ENCODE measurements around the gene CHRDL2.
A peak's percentile ranks its signal among the peaks of the same experiment; 100 is the strongest.

CHRDL2 gene

GRCh38 chr11:74731301-74732094 lies at the start of gene CHRDL2:
Gene CHRDL2, minus strand, starts transcription at chr11:74731426. Its CDS starts 538 bp downstream, at chr11:74730888.
- no peaks in the 10 kb centered on the region for H3K36me3 ChIP-seq (ENCODE audit: insufficient read depth, insufficient read length, low read length)
- H3K9ac ChIP-seq (ENCODE audit: insufficient read length, low read depth), result peak within 1 kb of the TSS; percentile 74
- peaks cover 2% of the 10 kb centered on the region for H3K4me1 ChIP-seq (ENCODE audit: insufficient read depth, insufficient read length)
- peak within 1 kb of the TSS; percentile 49 for H3K4me3 ChIP-seq (ENCODE audit: insufficient read length, low read depth)
- no peaks in the 10 kb centered on the region for H3K9me3 ChIP-seq (ENCODE audit: insufficient read depth, low read length)
- DNase-seq (ENCODE audit: low read depth, low spot score), result no peak
- H3K27me3 ChIP-seq (ENCODE audit: insufficient read depth, insufficient read length), result peaks cover 63% of the 10 kb centered on the region
- TF ChIP-seq YY1 (IDR thresholded peaks at IDR 0.05; ENCODE audit: insufficient read depth, insufficient read length) (no peak), SUZ12 (IDR thresholded peaks at IDR 0.05; ENCODE audit: extremely low read depth, insufficient read depth, insufficient read length) (no peak)

- Histone ChIP-seq H3K9me3 (ENCODE audit: insufficient read depth, low read length) (no peaks in the 10 kb centered on the region), H3K27me3 (ENCODE audit: insufficient read depth, insufficient read length) (no peaks in the 10 kb centered on the region), H3K36me3 (ENCODE audit: insufficient read depth, insufficient read length, low read length) (no peaks in the 10 kb centered on the region), H3K9ac (ENCODE audit: insufficient read length, low read depth) (no peak overlapping the region), H3K4me1 (ENCODE audit: insufficient read depth, insufficient read length) (no peaks in the 10 kb centered on the region), H3K4me3 (ENCODE audit: insufficient read length, low read depth) (no peak overlapping the region)
- TF ChIP-seq ZNF274 (IDR thresholded peaks at IDR 0.05; ENCODE audit: low read depth, low read length) (no peak), YY1 (IDR thresholded peaks at IDR 0.05; ENCODE audit: insufficient read depth, insufficient read length) (no peak), SUZ12 (IDR thresholded peaks at IDR 0.05; ENCODE audit: extremely low read depth, insufficient read depth, insufficient read length) (no peak)
- no peak for DNase-seq (ENCODE audit: low read depth, low spot score)
These were observed 49.2 kb upstream of the CHRDL2 start for GRCh38 chr11:74780248-74781005.

- DNase-seq (ENCODE audit: low read depth, low spot score), result no peak
- Histone ChIP-seq H3K36me3 (ENCODE audit: insufficient read depth, insufficient read length, low read length) (no peaks in the 10 kb centered on the region), H3K4me1 (ENCODE audit: insufficient read depth, insufficient read length) (no peaks in the 10 kb centered on the region), H3K4me3 (ENCODE audit: insufficient read length, low read depth) (no peak overlapping the region), H3K27me3 (ENCODE audit: insufficient read depth, insufficient read length) (no peaks in the 10 kb centered on the region), H3K9me3 (ENCODE audit: insufficient read depth, low read length) (no peaks in the 10 kb centered on the region), H3K9ac (ENCODE audit: insufficient read length, low read depth) (no peak overlapping the region)
- TF ChIP-seq YY1 (IDR thresholded peaks at IDR 0.05; ENCODE audit: insufficient read depth, insufficient read length), result no peak
- TF ChIP-seq ZNF274 (IDR thresholded peaks at IDR 0.05; ENCODE audit: low read depth, low read length), result no peak
- no peak for TF ChIP-seq SUZ12 (IDR thresholded peaks at IDR 0.05; ENCODE audit: extremely low read depth, insufficient read depth, insufficient read length)
These were observed 47.4 kb upstream of the CHRDL2 start for GRCh38 chr11:74778581-74778980.

GRCh38 chr11:74777877-74778276 lies 46.7 kb upstream of the CHRDL2 start:
- DNase-seq (ENCODE audit: low read depth, low spot score), result no peak
- H3K4me3 ChIP-seq (ENCODE audit: insufficient read length, low read depth), result no peak overlapping the region
- no peak overlapping the region for H3K9ac ChIP-seq (ENCODE audit: insufficient read length, low read depth)
- no peaks in the 10 kb centered on the region for H3K27me3 ChIP-seq (ENCODE audit: insufficient read depth, insufficient read length)
- H3K9me3 ChIP-seq (ENCODE audit: insufficient read depth, low read length), result no peaks in the 10 kb centered on the region
- no peaks in the 10 kb centered on the region for H3K36me3 ChIP-seq (ENCODE audit: insufficient read depth, insufficient read length, low read length)
- H3K4me1 ChIP-seq (ENCODE audit: insufficient read depth, insufficient read length), result no peaks in the 10 kb centered on the region
- TF ChIP-seq YY1 (IDR thresholded peaks at IDR 0.05; ENCODE audit: insufficient read depth, insufficient read length) (no peak), ZNF274 (IDR thresholded peaks at IDR 0.05; ENCODE audit: low read depth, low read length) (no peak), SUZ12 (IDR thresholded peaks at IDR 0.05; ENCODE audit: extremely low read depth, insufficient read depth, insufficient read length) (no peak)

- TF ChIP-seq SUZ12 (IDR thresholded peaks at IDR 0.05; ENCODE audit: extremely low read depth, insufficient read depth, insufficient read length), result no peak
- no peak for TF ChIP-seq YY1 (IDR thresholded peaks at IDR 0.05; ENCODE audit: insufficient read depth, insufficient read length)
- TF ChIP-seq ZNF274 (IDR thresholded peaks at IDR 0.05; ENCODE audit: low read depth, low read length), result no peak
- H3K4me3 ChIP-seq (ENCODE audit: insufficient read length, low read depth), result no peak overlapping the region
- H3K9me3 ChIP-seq (ENCODE audit: insufficient read depth, low read length), result no peaks in the 10 kb centered on the region
- no peak overlapping the region for H3K9ac ChIP-seq (ENCODE audit: insufficient read length, low read depth)
- DNase-seq (ENCODE audit: low read depth, low spot score), result no peak
- no peaks in the 10 kb centered on the region for H3K36me3 ChIP-seq (ENCODE audit: insufficient read depth, insufficient read length, low read length)
- H3K27me3 ChIP-seq (ENCODE audit: insufficient read depth, insufficient read length), result no peaks in the 10 kb centered on the region
- no peaks in the 10 kb centered on the region for H3K4me1 ChIP-seq (ENCODE audit: insufficient read depth, insufficient read length)
These were observed 45.8 kb upstream of the CHRDL2 start for GRCh38 chr11:74777038-74777437.

GRCh38 chr11:74776546-74776945 lies 45.3 kb upstream of the CHRDL2 start:
- TF ChIP-seq YY1 (IDR thresholded peaks at IDR 0.05; ENCODE audit: insufficient read depth, insufficient read length), result no peak
- no peak for TF ChIP-seq SUZ12 (IDR thresholded peaks at IDR 0.05; ENCODE audit: extremely low read depth, insufficient read depth, insufficient read length)
- no peak for TF ChIP-seq ZNF274 (IDR thresholded peaks at IDR 0.05; ENCODE audit: low read depth, low read length)
- H3K9ac ChIP-seq (ENCODE audit: insufficient read length, low read depth), result no peak overlapping the region
- H3K27me3 ChIP-seq (ENCODE audit: insufficient read depth, insufficient read length), result no peaks in the 10 kb centered on the region
- no peak for DNase-seq (ENCODE audit: low read depth, low spot score)
- no peaks in the 10 kb centered on the region for H3K36me3 ChIP-seq (ENCODE audit: insufficient read depth, insufficient read length, low read length)
- H3K4me3 ChIP-seq (ENCODE audit: insufficient read length, low read depth), result no peak overlapping the region
- H3K4me1 ChIP-seq (ENCODE audit: insufficient read depth, insufficient read length), result no peaks in the 10 kb centered on the region
- no peaks in the 10 kb centered on the region for H3K9me3 ChIP-seq (ENCODE audit: insufficient read depth, low read length)

- H3K4me3 ChIP-seq (ENCODE audit: insufficient read length, low read depth), result no peak overlapping the region
- H3K27me3 ChIP-seq (ENCODE audit: insufficient read depth, insufficient read length), result no peaks in the 10 kb centered on the region
- no peaks in the 10 kb centered on the region for H3K9me3 ChIP-seq (ENCODE audit: insufficient read depth, low read length)
- H3K4me1 ChIP-seq (ENCODE audit: insufficient read depth, insufficient read length), result no peaks in the 10 kb centered on the region
- H3K9ac ChIP-seq (ENCODE audit: insufficient read length, low read depth), result no peak overlapping the region
- no peak for DNase-seq (ENCODE audit: low read depth, low spot score)
- no peak for TF ChIP-seq ZNF274 (IDR thresholded peaks at IDR 0.05; ENCODE audit: low read depth, low read length)
- TF ChIP-seq YY1 (IDR thresholded peaks at IDR 0.05; ENCODE audit: insufficient read depth, insufficient read length), result no peak
- no peak for TF ChIP-seq SUZ12 (IDR thresholded peaks at IDR 0.05; ENCODE audit: extremely low read depth, insufficient read depth, insufficient read length)
- H3K36me3 ChIP-seq (ENCODE audit: insufficient read depth, insufficient read length, low read length), result no peaks in the 10 kb centered on the region
These were observed 44.5 kb upstream of the CHRDL2 start for GRCh38 chr11:74775762-74776161.

Data from NT2/D1 (cell line).